Measurements from ENCODE around the gene PTGIS.

Gene PTGIS

GRCh38 chr20:49601153-49601924, 33.4 kb upstream of the PTGIS start:
- H3K4me3 ChIP-seq (ENCODE audit: low read depth, low read length) = no peak overlapping the region
- no peak for TF ChIP-seq CTCF (IDR thresholded peaks at IDR 0.05; ENCODE audit: control insufficient read depth, extremely low read depth, insufficient read depth)
- DNase-seq (ENCODE audit: low read depth) = no peak

GRCh38 chr20:49599746-49600113, 31.8 kb upstream of the PTGIS start:
- DNase-seq (ENCODE audit: low read depth) = no peak
- H3K4me3 ChIP-seq (ENCODE audit: low read depth, low read length) = no peak overlapping the region
- TF ChIP-seq CTCF (IDR thresholded peaks at IDR 0.05; ENCODE audit: control insufficient read depth, extremely low read depth, insufficient read depth) = no peak

GRCh38 chr20:49597825-49598395, 30.0 kb upstream of the PTGIS start:
- no peak for TF ChIP-seq CTCF (IDR thresholded peaks at IDR 0.05; ENCODE audit: control insufficient read depth, extremely low read depth, insufficient read depth)
- H3K4me3 ChIP-seq (ENCODE audit: low read depth, low read length) = no peak overlapping the region
- DNase-seq (ENCODE audit: low read depth) = no peak

- TF ChIP-seq CTCF (IDR thresholded peaks at IDR 0.05; ENCODE audit: control insufficient read depth, extremely low read depth, insufficient read depth) = no peak
- no peak for DNase-seq (ENCODE audit: low read depth)
- H3K4me3 ChIP-seq (ENCODE audit: low read depth, low read length) = no peak overlapping the region
Measured at GRCh38 chr20:49595811-49596561, 28.0 kb upstream of the PTGIS start.

- no peak for TF ChIP-seq CTCF (IDR thresholded peaks at IDR 0.05; ENCODE audit: control insufficient read depth, extremely low read depth, insufficient read depth)
- H3K4me3 ChIP-seq (ENCODE audit: low read depth, low read length) = no peak overlapping the region
- no peak for DNase-seq (ENCODE audit: low read depth)
Measured at GRCh38 chr20:49595346-49595745, 27.4 kb upstream of the PTGIS start.

GRCh38 chr20:49594931-49595315, 27.0 kb upstream of the PTGIS start:
- no peak for DNase-seq (ENCODE audit: low read depth)
- no peak overlapping the region for H3K4me3 ChIP-seq (ENCODE audit: low read depth, low read length)
- no peak for TF ChIP-seq CTCF (IDR thresholded peaks at IDR 0.05; ENCODE audit: control insufficient read depth, extremely low read depth, insufficient read depth)
